Hindlimb muscle (tissue), 1 donor: ENCODE measurements around the gene TFEB. TPM values are rescaled to one million over a fixed set of nuclear protein-coding genes. Genes with fewer than 3 reads are reported as not detected.

Experiments
- DNase-seq: peaks from one replicate; pipeline ENCODE4 v3.0.0-alpha.2; 2013
- polyA plus RNA-seq: library from polyadenylated mRNA; unstranded; fragments of 120-200 nt; gene quantifications from one replicate; pipeline ENCODE4 v1.2.1, GENCODE V29; 2013; ENCODE audit not compliant: insufficient read length

Gene TFEB
- polyA plus RNA-seq, 1 donor: 10.1 TPM

DNA sequence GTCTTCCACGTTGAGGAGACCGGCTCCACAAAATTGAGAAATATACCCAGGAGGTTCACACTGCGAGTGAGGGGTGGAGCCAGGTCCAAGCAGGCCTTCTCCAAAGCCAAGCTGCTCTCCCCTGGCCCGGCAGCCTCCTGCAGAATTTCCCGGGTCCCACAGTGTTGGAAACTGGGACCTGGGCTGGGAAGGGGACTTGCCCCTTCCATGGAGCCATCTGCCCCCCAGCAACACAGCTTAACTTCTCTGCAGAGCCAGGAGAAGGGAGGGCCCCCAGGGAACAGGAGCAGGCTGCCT is 61.8 kb downstream of the TFEB start:
- DNase-seq: no peak

- DNase-seq: no peak
Measured at GRCh38 chr6:41672816-41673703, 62.3 kb downstream of the TFEB start.

- DNase-seq: no peak
Measured at GRCh38 chr6:41672016-41672415, 63.4 kb downstream of the TFEB start.

- DNase-seq: no peak
Measured at GRCh38 chr6:41671376-41671775, 64.0 kb downstream of the TFEB start.

- DNase-seq: no peak
Measured at GRCh38 chr6:41670703-41671360, 64.6 kb downstream of the TFEB start.

GRCh38 chr6:41668968-41669367 is 66.4 kb downstream of the TFEB start:
- no peak for DNase-seq

DNA sequence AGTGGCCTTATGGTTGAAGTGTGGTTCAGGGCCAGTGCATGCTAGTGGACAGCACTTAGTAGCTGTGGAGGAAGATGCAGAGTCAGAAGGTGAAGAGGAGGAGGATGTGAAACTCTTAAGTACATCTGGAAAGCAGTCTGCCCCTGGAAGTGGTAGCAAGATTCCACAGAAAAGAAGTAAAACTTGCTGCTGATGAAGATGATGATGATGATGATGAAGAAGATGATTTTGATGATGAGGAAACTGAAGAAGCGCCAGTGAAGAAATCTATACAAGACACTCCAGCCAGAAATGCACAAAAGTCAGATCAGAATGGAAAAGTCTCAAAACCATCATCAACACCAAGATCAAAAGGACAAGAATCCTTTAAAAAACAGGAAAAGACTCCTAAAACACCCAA is 68.2 kb downstream of the TFEB start:
- no peak for DNase-seq

DNA sequence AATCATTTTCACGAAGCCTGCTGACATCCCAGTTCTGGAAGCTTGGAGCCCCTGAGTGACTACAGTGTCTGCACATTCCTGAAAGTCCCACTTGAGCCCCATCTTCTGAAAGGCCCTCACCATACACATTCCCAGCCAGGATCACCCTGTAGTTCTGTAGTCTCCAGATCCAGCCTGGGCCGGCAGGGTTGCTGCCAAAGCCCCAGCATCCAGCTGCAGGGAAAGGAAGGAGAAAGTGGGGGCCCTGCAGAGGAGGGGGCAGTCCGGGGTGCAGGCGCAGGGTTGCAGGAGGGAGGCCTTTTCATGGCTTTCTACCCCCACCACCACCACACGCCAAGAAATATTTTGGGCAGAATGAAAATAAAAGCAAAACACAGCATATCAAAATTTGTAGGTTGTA is 71.1 kb downstream of the TFEB start:
- DNase-seq: no peak

DNA sequence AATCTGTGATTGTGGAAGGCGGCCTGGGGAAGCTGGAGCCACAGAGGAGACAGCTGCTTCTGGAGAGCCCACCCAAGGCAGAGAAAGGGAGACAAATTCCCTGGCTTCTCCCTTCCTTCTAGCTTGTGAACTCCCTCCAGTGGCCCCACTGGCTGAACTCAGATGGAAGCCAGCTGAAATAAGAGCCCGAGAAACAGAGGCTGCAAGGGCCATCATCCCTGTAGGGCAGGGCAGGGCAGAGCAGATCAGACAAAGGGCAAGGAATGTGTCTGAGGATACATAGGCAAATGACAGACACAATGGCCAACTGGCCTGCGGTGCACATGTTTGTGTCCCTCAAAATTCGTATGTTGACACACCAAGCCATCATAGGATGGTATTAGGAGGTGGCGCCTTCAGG is 71.8 kb downstream of the TFEB start:
- no peak for DNase-seq

DNA sequence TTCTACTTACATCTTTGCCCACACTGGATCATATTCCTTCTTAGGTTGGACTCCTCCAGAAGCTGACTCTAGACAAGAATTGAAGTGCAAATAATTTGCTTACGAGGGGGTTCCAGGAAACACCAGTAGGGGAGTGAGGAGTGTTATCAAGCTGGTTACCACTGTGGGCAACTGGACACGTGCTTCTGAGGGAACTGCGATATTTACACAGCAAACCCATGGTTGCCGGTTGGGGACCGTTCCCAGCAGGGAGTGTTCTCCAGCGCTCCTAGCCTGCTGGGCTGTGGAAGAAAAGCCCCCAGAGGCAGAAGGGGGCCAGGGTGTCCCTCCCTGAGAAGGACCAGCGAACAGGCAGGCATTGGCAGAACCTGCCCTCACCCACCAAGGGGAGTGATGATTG is 75.5 kb downstream of the TFEB start:
- DNase-seq: no peak

- no peak for DNase-seq
Measured at GRCh38 chr6:41658636-41659035, 76.8 kb downstream of the TFEB start.

- no peak for DNase-seq
Measured at GRCh38 chr6:41657131-41658094, 78.0 kb downstream of the TFEB start.

- no peak for DNase-seq
Measured at GRCh38 chr6:41656002-41656691, 79.3 kb downstream of the TFEB start.

GRCh38 chr6:41655646-41656001 is 79.8 kb downstream of the TFEB start:
- DNase-seq: no peak

GRCh38 chr6:41655176-41655575 is 80.2 kb downstream of the TFEB start:
- DNase-seq: no peak

GRCh38 chr6:41654698-41655151 is 80.7 kb downstream of the TFEB start:
- no peak for DNase-seq

- no peak for DNase-seq
Measured at GRCh38 chr6:41654151-41654697, 81.2 kb downstream of the TFEB start.

DNA sequence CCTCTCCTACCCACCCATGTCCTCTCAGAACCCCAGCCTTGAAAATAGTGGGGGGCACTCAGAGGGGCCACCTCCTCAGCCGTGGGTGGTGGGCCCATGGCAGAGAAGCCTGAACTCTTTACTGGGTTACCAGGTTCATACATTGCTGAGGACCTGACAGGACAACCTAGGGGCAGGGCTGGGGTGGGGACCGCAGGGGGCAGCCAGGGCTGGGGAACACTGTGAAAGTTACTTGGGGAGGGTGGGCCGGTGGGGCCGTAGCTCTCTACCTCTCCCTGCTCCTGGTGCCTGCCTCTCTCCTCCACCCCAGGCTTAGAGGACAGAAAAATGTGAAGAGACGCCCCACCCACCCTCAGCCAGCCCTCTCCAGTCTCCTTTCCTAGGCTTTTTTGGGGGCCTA is 81.7 kb downstream of the TFEB start:
- no peak for DNase-seq

DNA sequence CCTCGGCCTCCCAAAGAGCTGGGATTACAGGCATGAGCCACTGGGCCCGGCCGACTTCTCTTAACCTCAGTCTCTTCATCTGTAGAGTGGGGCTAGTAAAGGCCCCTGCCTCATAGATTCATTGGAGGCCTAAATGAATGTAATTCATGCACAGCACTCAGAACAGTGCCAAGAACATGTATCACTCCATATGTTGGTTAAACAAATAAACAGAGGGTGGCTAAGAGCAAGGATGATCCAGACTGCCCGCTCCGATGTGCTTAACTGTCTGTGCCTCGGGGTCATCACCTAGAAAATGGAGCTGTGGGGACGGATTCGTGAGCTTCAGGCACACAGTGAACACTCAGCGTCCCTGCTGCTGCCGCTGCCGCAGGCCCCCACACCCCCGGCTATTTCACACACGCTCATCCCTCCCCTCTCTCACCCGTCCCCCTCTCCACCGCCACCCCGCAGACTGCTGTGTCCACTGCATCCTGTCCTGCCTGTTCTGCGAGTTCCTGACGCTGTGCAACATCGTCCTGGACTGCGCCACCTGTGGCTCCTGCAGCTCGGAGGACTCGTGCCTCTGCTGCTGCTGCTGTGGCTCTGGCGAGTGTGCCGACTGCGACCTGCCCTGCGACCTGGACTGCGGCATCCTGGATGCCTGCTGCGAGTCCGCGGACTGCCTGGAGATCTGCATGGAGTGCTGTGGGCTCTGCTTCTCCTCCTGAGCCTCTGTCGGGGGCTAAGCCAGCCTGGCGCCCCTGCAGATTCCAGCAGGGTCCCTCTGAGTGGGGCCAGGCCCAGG is 82.3 kb downstream of the TFEB start:
- DNase-seq: no peak

GRCh38 chr6:41651962-41652657 is 83.3 kb downstream of the TFEB start:
- no peak for DNase-seq
